Activated CD4-positive, alpha-beta T cell treated with anti-CD3 and anti-CD28 coated beads, Interleukin-2, amount 10 ng/mL, durations not matched to agents 7 days and 5 days (primary cell): ENCODE measurements around the gene KCTD21. TPM values are rescaled to one million over a fixed set of nuclear protein-coding genes. Genes with fewer than 3 reads are reported as not detected.
A peak's percentile ranks its signal among the peaks of the same experiment; 100 is the strongest.

Source experiments
- CTCF ChIA-PET: fragments of 350-600 bp; sonication (Branson Sonifier 250); formaldehyde crosslinking; loops from one replicate; lab custom pipeline; 2021; ENCODE audit warnings: antibody characterized with exemption; lab: Charles Lee
- POLR2A ChIA-PET: fragments of 350-600 bp; sonication (Branson Sonifier 250); formaldehyde crosslinking; loops from one replicate; lab custom pipeline; 2021; ENCODE audit warnings: antibody characterized with exemption; lab: Charles Lee
- DNase-seq: peaks from one replicate; pipeline ENCODE4 v3.0.0-alpha.2; 2020
- H3K27ac Mint-ChIP-seq: one replicate; pipeline ENCODE4 v1.8.0; 2021; ENCODE audit warnings: mild to moderate bottlenecking, moderate library complexity, mixed read lengths
- H3K27me3 Mint-ChIP-seq: one replicate; pipeline ENCODE4 v1.8.0; 2021; ENCODE audit warnings: mixed read lengths
- H3K36me3 Mint-ChIP-seq: one replicate; pipeline ENCODE4 v1.8.0; 2021; ENCODE audit warnings: low read depth, mixed read lengths
- H3K4me1 Mint-ChIP-seq: one replicate; pipeline ENCODE4 v1.8.0; 2021; ENCODE audit warnings: mixed read lengths
- H3K4me3 Mint-ChIP-seq: one replicate; pipeline ENCODE4 v1.8.0; 2021; ENCODE audit warnings: mild to moderate bottlenecking, moderate library complexity, mixed read lengths
- H3K9me3 Mint-ChIP-seq: one replicate; pipeline ENCODE4 v1.8.0; 2021; ENCODE audit warnings: mixed read lengths
- total RNA-seq, 2 experiments: library from RNA; stranded (reverse); gene quantifications; one replicate each; pipeline ENCODE4 v1.2.3, GENCODE V29; 2021

Gene KCTD21
- total RNA-seq, 2 experiments from 2014 or later, result 8.9 TPM

DNA sequence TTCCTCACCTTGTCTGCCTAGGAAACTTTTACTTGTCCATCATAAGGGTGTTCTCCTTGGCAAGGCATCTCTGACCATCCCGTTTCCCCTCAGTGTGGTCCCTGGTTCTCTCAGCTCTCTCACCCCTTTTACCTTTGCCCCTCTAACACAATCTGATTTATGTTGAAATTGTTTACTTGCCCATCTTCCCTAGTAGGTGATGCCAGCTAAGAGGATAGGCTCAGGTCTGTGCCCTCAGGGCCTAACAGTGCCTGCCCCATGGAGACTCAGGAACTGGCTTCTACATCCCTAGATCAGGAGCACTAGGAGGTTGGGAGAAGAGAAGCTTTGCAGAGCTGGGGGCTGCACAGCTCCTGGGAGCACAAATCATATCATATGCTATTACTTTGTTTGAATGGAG is 27.9 kb downstream of the KCTD21 start:
- POLR2A ChIA-PET, result no interaction called here
- H3K36me3 Mint-ChIP-seq, result no peaks in the 10 kb centered on the region

DNA sequence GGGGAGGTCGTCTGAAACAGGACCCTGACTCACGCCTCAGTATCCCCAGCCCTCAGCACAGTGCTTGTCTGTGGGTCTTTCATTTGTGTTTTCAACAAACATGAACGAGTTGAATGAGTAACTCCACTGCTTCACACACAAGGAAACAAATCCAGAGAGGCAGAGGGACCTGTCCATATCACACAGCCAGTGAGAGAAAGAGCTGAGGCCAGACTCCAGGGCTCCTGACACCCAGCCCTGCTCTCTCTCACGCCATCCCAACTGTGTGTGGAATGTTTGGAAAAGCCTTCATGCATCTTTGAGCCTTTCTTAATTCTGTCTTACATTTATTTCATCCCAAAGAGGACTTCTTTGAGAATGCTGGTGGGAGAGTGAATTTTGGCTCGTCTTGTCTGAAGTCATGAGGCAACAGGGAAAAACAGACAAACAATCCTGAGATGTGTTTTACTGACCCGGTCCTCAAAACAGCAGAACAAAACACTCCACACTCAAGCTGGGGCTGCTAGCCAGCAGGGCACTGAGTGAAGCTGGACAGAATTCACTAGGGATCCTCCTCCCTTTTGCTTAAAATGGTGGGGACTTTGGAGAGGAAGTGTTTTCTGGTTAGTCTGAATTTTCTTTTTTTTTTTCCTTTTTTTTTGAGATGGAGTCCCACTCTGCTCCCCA is 29.3 kb downstream of the KCTD21 start:
- H3K9me3 Mint-ChIP-seq, result no peaks in the 10 kb centered on the region
- H3K4me1 Mint-ChIP-seq, result no peaks in the 10 kb centered on the region
- no peaks in the 10 kb centered on the region for H3K27me3 Mint-ChIP-seq
- POLR2A ChIA-PET, result no interaction called here
- no peak for DNase-seq
- H3K27ac Mint-ChIP-seq, result no peak overlapping the region
- CTCF ChIA-PET, result interaction anchor here (0.6 to 1.5 kb wide), 4 partner anchors 14 to 1037 kb away, joined by 3 to 4 read pairs (median 4); no protein-coding TSS in a partner anchor
- H3K4me3 Mint-ChIP-seq, result no peak overlapping the region
- no peaks in the 10 kb centered on the region for H3K36me3 Mint-ChIP-seq

More for the DNA sequence above, 27.9 kb downstream of the KCTD21 start:
- CTCF ChIA-PET, result interaction anchor here (1.1 to 2.2 kb wide), 4 partner anchors 10 to 268 kb away, joined by 3 to 5 read pairs (median 4); no protein-coding TSS in a partner anchor
- Mint-ChIP-seq H3K9me3 (no peaks in the 10 kb centered on the region), H3K27me3 (no peaks in the 10 kb centered on the region), H3K4me3 (no peak overlapping the region), H3K27ac (no peak overlapping the region), H3K4me1 (no peaks in the 10 kb centered on the region)
- no peak for DNase-seq

GRCh38 chr11:78156127-78156844 is 32.1 kb downstream of the KCTD21 start:
- Mint-ChIP-seq H3K4me1 (no peaks in the 10 kb centered on the region), H3K27me3 (no peaks in the 10 kb centered on the region), H3K36me3 (peaks cover 3% of the 10 kb centered on the region), H3K9me3 (no peaks in the 10 kb centered on the region), H3K4me3 (no peak overlapping the region), H3K27ac (no peak overlapping the region)
- no peak for DNase-seq
- POLR2A ChIA-PET, result no interaction called here
- CTCF ChIA-PET, result interaction anchor here (0.7 to 1.2 kb wide), 2 partner anchors 262 to 419 kb away, joined by 3 read pairs; no protein-coding TSS in a partner anchor

DNA sequence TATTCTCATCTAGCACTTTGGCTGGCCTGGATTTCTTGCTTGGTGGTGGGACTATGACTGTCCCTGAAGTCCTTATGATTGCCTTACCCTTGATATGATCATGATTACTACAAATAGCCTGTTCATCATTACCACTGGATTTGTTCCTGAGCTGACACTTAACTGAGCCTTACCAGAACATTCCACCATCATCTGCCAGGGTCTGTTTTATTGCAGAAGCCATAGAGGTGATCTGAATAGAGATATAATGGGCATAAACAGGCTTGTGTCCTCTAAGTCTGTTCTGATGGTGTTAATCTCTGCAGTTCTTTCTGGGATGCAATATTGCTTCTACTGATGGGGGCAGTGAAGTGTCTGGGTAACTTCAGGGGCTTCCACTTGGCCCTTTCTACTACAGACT is 36.6 kb downstream of the KCTD21 start:
- no peak for DNase-seq
- CTCF ChIA-PET, result interaction anchor here (0.6 kb wide), 1 partner anchor 480 kb away, joined by 4 read pairs; no protein-coding TSS in a partner anchor
- Mint-ChIP-seq H3K4me1 (no peaks in the 10 kb centered on the region), H3K36me3 (peaks cover 6% of the 10 kb centered on the region), H3K27ac (no peak overlapping the region), H3K9me3 (no peaks in the 10 kb centered on the region), H3K4me3 (no peak overlapping the region), H3K27me3 (no peaks in the 10 kb centered on the region)
- POLR2A ChIA-PET, result no interaction called here

- no peak overlapping the region for H3K27ac Mint-ChIP-seq
- DNase-seq, result no peak
- H3K4me3 Mint-ChIP-seq, result no peak overlapping the region
- peaks cover 6% of the 10 kb centered on the region for H3K36me3 Mint-ChIP-seq
- POLR2A ChIA-PET, result no interaction called here
- no peaks in the 10 kb centered on the region for H3K9me3 Mint-ChIP-seq
- no peaks in the 10 kb centered on the region for H3K4me1 Mint-ChIP-seq
- CTCF ChIA-PET, result interaction anchor here (1.8 kb wide), 1 partner anchor 10 kb away, joined by 5 read pairs; no protein-coding TSS in a partner anchor
- H3K27me3 Mint-ChIP-seq, result no peaks in the 10 kb centered on the region
Measured at GRCh38 chr11:78150754-78151153, 37.7 kb downstream of the KCTD21 start.

DNA sequence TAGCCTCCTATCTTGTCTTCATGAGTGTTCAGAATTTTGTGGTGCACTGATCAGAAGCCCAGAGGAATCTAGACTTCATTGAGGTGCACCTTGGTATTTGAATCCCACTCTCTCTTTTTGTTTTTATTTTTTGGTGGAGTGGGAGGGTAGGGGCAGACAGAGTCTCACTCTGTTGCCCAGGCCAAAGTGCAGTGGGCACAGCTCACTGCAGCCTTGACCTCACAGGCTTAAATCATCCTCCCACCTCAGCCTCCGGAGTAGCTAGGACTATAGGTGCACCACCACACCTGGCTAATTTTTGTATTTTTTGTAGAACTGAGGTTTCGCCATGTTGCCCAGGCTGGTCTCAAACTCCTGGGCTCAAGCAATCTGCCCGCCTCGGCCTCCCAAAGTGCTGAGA is 38.1 kb downstream of the KCTD21 start:
- Mint-ChIP-seq H3K36me3 (peaks cover 6% of the 10 kb centered on the region), H3K27me3 (no peaks in the 10 kb centered on the region), H3K9me3 (no peaks in the 10 kb centered on the region), H3K27ac (no peak overlapping the region), H3K4me1 (no peaks in the 10 kb centered on the region), H3K4me3 (no peak overlapping the region)
- DNase-seq, result no peak
- ChIA-PET CTCF (interaction anchor here (0.5 to 2.5 kb wide), 3 partner anchors 11 to 414 kb away, joined by 3 to 8 read pairs (median 5); no protein-coding TSS in a partner anchor), POLR2A (no interaction called here)

DNA sequence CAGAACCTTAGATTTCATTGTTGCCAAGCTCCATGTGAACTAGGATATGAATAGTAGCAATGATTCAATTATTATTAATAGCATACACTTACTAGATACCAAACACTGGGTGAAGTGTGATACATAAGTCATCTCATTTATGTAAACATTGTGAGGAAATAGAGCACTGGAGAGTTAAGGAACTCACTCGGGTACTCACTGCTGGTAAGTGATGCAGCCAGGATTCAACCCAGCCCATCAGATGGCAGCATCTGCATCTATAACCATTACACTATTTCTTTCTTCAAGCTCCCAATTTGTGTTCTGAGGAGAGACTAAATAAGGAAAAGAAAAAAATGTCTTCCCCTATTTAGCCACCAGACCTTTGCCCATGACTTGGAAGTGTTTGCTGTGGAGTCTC is 38.8 kb downstream of the KCTD21 start:
- no peaks in the 10 kb centered on the region for H3K4me1 Mint-ChIP-seq
- H3K4me3 Mint-ChIP-seq, result no peak overlapping the region
- H3K36me3 Mint-ChIP-seq, result peaks cover 6% of the 10 kb centered on the region
- no peak for DNase-seq
- no peaks in the 10 kb centered on the region for H3K27me3 Mint-ChIP-seq
- ChIA-PET POLR2A (no interaction called here), CTCF (interaction anchor here (0.5 to 2.5 kb wide), 6 partner anchors 10 to 415 kb away, joined by 3 to 8 read pairs (median 5); partner anchors contain the start of gene ALG8)
- no peak overlapping the region for H3K27ac Mint-ChIP-seq
- no peaks in the 10 kb centered on the region for H3K9me3 Mint-ChIP-seq

- CTCF ChIA-PET, result interaction anchor here (0.5 to 2.5 kb wide), 4 partner anchors 8 to 417 kb away, joined by 3 to 8 read pairs (median 6); partner anchors contain the start of gene ALG8
Measured at GRCh38 chr11:78147807-78148206, 40.6 kb downstream of the KCTD21 start.

DNA sequence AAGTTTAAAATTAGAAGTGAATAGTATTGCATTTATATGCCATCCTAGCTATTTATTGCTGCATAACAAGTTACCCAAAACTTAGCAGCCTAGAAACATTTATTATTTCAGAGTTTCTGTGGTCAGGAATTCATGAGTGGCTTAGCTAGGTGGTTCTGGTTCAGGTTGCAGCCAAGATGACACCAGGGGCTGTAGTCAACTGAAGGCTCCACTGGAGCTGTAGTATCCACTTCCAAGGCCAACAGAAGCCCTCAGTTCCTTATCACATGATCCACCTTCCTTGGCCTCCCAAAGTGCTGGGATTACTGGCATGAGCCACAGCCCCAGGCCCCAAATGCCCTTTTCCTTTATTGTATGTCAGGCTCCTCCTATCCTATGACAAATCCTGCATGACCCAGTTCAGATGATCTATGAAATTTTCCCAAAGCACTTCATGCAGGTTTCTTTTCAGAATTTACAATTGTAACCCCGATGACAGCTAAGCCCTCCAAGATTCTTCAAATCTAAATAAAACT is 42.9 kb downstream of the KCTD21 start:
- Mint-ChIP-seq H3K36me3 (peaks cover 16% of the 10 kb centered on the region), H3K27me3 (no peaks in the 10 kb centered on the region), H3K27ac (no peak overlapping the region), H3K9me3 (no peaks in the 10 kb centered on the region), H3K4me3 (no peak overlapping the region), H3K4me1 (peaks cover 16% of the 10 kb centered on the region)
- ChIA-PET POLR2A (no interaction called here), CTCF (interaction anchor here (0.6 to 1.8 kb wide), 5 partner anchors 18 to 273 kb away, joined by 3 to 6 read pairs (median 3); partner anchors contain the start of gene GAB2)
- no peak for DNase-seq

More at GRCh38 chr11:78147807-78148206, 40.6 kb downstream of the KCTD21 start:
- peaks cover 10% of the 10 kb centered on the region for H3K36me3 Mint-ChIP-seq
- peaks cover 4% of the 10 kb centered on the region for H3K4me1 Mint-ChIP-seq
- DNase-seq, result no peak
- no peak overlapping the region for H3K4me3 Mint-ChIP-seq
- no peaks in the 10 kb centered on the region for H3K9me3 Mint-ChIP-seq
- H3K27ac Mint-ChIP-seq, result no peak overlapping the region
- H3K27me3 Mint-ChIP-seq, result no peaks in the 10 kb centered on the region
- POLR2A ChIA-PET, result interaction anchor here (0.6 kb wide), 1 partner anchor 312 kb away, joined by 6 read pairs; no protein-coding TSS in a partner anchor

GRCh38 chr11:78140392-78141077 is 47.9 kb downstream of the KCTD21 start:
- POLR2A ChIA-PET, result interaction anchor here (0.6 to 1.1 kb wide), 4 partner anchors 48 to 1035 kb away, joined by 3 to 19 read pairs (median 4); partner anchors contain the start of genes KCTD21 and USP35
- Mint-ChIP-seq H3K4me3 (peak overlapping the region; percentile 98), H3K27me3 (no peaks in the 10 kb centered on the region), H3K36me3 (peaks cover 45% of the 10 kb centered on the region), H3K27ac (peak overlapping the region; percentile 83), H3K9me3 (no peaks in the 10 kb centered on the region), H3K4me1 (peaks cover 53% of the 10 kb centered on the region)
- CTCF ChIA-PET, result interaction anchor here (1.0 kb wide), 2 partner anchors 47 to 199 kb away, joined by 3 read pairs; no protein-coding TSS in a partner anchor
- DNase-seq, result no peak

DNA sequence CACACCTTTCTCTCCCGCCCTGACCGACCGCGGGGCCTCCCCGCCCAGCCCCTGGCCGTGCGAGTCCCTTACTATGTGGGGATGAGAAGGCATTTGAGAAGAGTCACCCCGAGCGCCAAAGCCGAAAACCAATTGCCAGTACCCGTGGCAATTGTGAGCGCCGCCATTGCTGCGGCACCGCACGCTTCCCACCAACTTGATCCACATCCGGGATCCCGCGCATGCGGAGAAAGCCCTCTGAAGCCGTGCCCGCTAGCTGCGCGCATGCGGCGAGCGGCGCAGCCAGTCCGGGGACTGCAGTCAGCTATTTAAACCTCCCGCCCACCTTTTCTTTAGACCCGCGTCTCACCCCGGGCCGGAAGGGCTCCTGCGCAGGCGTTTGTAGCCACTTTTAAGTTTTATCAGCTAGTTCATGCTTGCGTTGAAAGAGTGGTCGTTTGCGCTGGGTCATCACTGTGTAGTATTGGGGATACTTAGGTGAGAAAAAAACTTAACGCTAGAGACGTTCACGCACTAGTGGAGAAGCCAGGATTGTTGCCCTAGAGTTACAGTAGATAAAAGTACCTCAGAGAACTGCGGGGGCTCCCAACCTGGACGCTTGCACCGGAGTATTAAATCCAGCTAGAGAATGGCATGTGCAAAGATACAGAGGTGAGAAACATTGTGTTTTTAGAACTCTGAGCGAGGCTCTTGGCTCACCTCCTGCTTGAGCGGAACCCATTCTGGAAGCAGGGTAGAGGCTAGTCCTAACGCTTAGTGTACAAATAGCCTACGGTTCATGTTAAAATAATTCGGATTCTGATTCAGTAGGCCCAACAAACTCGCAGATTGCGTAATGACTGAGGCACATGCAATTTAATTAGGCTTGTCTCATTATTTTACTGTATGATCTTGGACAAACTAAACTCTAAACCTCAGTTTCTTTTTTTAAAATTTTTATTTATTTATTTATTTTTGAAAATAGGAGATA is 48.7 kb downstream of the KCTD21 start, which contains the start of gene ALG8:
ALG8 (minus strand) TSS at position 205 of the 970 bp plus-strand sequence; CDS start at position 167, 38 bp downstream.
- Mint-ChIP-seq H3K36me3 (peaks cover 50% of the 10 kb centered on the region), H3K27me3 (no peaks in the 10 kb centered on the region), H3K9me3 (no peaks in the 10 kb centered on the region), H3K4me3 (peak within 1 kb of the TSS; percentile 98), H3K4me1 (peaks cover 55% of the 10 kb centered on the region), H3K27ac (peak within 1 kb of the TSS; percentile 95)
- DNase-seq, result peak; percentile 97
- POLR2A ChIA-PET, result interaction anchor here (0.6 to 1.3 kb wide), 5 partner anchors 10 to 155 kb away, joined by 3 to 5 read pairs (median 4); partner anchors contain the start of gene KCTD21
- CTCF ChIA-PET, result interaction anchor here (0.8 to 1.1 kb wide), 8 partner anchors 9 to 425 kb away, joined by 3 to 5 read pairs (median 4); no protein-coding TSS in a partner anchor
